HG03439 (cell line): ENCODE measurements around the gene MRPL43.
A peak's percentile ranks its signal among the peaks of the same experiment; 100 is the strongest.
"Not testable (repeated sequence)": the region's sequence is repeated elsewhere in the genome, so short reads cannot be mapped to it uniquely, and the experiment has no call there.

Experiments used
- ATAC-seq: cut with Tn5 transposase; IDR thresholded peaks from one replicate; pipeline ENCODE4 v1.9.1; 2021; ENCODE audit warnings: mild to moderate bottlenecking, moderate library complexity; ENCODE audit not compliant: unreplicated experiment

Gene MRPL43

DNA sequence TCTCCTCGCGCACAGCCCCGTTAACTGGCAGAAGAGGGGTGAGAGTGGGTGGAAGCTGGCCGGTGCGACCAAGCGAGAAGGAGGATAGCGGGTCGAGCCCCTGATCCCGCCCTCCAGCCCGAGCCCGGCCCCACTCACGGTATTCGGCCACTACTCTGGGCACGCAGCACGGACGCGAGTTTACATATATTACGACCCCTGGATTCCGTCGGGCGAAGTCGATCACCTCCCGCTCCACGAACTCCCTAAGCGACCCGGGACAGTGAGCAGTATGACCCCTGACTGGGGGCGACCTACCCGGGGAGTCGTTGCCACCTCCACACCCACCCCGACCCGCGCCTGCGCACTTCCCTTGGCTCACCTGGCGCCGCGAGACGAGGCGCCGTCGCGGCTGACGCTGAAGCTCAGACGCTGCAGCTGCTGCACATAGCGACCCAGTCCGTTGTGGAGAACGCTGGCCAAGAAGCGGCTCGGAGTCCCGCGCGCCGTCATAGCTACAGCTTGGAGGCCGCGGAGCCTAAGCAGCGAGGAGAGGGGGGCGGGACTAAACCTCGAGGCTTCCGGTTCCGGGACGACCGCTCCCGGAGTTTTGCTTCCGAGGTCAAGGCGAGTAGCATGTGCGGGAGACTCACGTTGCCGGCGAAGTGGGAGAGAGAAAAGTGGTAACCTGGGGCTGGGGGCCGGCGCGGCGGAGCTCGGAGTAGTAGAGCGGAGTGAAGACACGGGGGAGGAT, at the start of gene MRPL43, which contains the start of gene TWNK:
Gene MRPL43, minus strand, starts transcription at position 546 of the 733 bp plus-strand sequence. Its CDS starts 54 bp downstream, at position 492.
Gene TWNK, plus strand, starts transcription at position 592 of the 733 bp plus-strand sequence. CDS start 668 bp downstream, outside the sequence.
- ATAC-seq, result peak; percentile 75

- no peak for ATAC-seq
These were observed 49.4 kb upstream of the MRPL43 start for GRCh38 chr10:101036726-101037125.

- ATAC-seq, result no peak
These were observed 48.8 kb upstream of the MRPL43 start for GRCh38 chr10:101035916-101036702.

GRCh38 chr10:101035314-101035713, 48.0 kb upstream of the MRPL43 start:
- ATAC-seq, result no peak

- ATAC-seq, result not testable (repeated sequence)
These were observed 47.1 kb upstream of the MRPL43 start for GRCh38 chr10:101034404-101034803.

- no peak for ATAC-seq
These were observed 46.0 kb upstream of the MRPL43 start for GRCh38 chr10:101033276-101033675.

GRCh38 chr10:101032637-101033224, 45.4 kb upstream of the MRPL43 start:
- ATAC-seq, result no peak

GRCh38 chr10:101031796-101032636, 44.7 kb upstream of the MRPL43 start:
- ATAC-seq, result no peak

DNA sequence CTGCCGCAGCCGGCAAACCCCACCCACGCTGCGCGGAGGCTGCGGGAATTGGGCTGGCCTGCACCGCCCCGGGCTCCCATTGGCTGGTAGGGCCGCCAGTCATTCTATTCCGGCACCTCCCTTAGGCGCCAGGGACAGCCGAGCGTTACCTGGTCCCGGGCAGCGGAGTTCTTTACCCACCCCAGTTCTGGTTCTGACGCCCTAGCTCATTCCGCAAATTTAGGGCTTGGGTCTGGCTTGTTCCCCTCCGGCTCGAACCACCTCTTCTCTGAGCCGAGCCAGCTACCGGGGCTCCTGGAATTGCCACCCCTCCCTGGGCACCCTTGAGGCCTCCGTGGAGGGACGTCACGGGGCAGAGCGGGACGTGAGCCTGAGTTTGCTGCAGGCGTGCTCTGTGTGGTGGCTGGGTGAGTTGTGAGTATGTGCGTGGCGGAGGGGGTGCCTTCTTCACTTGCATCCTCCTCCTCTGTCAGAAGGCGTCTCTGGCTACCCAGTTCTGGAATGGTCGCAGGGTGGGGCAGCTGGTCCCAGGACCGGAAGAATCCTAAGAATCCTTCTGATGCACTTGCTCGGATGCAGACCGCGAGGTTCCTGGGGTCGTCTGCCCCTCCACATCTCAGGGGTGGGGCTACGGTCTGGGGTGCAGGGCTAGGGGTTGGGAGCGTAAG, 44.0 kb upstream of the MRPL43 start, which contains the start of the genes PDZD7 and SFXN3:
Gene PDZD7, minus strand, starts transcription at position 2 of the 668 bp plus-strand sequence. CDS start 910 bp downstream, outside the sequence.
Gene SFXN3, plus strand, starts transcription at position 107 of the 668 bp plus-strand sequence. CDS start 3,461 bp downstream, outside the sequence.
- ATAC-seq, result peak; percentile 80

GRCh38 chr10:101030496-101031127, 43.3 kb upstream of the MRPL43 start:
- no peak for ATAC-seq

DNA sequence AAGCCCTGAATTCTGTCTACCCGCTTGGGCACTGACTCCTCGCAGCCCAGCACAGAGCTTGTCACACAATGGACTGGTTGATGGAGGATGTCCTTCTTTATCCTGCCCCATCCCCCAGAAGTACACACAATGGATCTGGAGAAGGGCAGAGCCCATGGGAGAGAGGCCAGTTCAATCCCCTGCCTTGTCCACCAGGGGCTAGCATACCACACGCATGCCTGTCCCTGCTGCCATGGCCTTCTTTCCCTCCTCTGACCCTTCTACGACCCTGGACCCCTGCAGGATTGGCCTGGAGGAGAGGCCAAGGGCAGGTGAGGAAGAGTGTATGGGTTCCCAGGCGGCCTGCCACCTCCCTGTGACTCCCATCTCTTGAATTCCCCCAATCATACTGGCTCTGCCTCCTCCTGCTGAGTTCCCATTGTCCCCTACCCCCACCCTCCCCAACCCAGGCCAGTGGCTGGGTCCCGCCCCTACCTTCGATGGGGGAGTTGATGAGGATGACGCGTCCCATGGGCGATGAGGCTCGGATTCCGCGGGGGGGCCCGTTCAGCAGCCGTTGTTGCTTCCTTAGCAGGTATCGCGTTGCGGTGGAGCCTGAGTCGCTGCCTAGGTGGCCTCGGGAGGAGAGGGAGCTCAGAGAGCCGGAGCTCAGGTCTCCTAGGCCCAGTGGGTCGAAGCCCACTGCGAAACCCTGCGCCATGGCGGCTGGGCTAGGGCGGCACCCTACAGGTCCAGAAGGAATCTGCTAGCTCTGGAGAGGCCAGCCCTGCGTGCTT, 42.4 kb upstream of the MRPL43 start:
- ATAC-seq, result no peak

GRCh38 chr10:101028446-101029337, 41.4 kb upstream of the MRPL43 start:
- ATAC-seq, result no peak

DNA sequence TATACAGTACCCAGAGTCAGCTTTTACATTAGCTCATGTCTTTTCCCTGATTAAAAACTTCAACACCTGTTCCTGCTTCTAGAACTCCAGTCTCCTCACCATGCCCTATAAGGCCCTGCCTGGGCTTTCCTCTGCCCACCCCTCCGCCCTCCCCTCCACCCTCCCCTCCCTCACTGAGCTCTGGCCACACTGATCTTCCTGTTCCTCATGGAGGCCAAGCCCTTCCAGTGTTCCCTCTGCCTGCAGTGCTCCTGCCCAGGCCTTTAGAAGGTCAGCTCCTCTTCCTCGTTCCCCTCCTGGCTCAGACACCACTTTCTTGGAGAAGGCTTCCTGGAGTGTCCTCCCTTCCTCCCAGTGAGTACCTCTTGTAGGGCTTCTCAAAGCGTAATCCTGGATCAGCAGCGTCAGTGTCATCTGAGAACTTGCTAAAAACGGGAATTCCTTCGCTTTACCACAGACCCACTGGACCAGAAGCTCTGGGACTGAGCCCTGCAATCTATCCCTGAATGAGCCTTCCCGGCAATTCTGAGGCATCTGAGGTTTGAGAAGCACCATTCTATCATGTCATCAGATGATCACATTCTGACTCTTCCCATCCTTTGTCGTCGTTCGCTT, 39.9 kb upstream of the MRPL43 start:
- no peak for ATAC-seq

DNA sequence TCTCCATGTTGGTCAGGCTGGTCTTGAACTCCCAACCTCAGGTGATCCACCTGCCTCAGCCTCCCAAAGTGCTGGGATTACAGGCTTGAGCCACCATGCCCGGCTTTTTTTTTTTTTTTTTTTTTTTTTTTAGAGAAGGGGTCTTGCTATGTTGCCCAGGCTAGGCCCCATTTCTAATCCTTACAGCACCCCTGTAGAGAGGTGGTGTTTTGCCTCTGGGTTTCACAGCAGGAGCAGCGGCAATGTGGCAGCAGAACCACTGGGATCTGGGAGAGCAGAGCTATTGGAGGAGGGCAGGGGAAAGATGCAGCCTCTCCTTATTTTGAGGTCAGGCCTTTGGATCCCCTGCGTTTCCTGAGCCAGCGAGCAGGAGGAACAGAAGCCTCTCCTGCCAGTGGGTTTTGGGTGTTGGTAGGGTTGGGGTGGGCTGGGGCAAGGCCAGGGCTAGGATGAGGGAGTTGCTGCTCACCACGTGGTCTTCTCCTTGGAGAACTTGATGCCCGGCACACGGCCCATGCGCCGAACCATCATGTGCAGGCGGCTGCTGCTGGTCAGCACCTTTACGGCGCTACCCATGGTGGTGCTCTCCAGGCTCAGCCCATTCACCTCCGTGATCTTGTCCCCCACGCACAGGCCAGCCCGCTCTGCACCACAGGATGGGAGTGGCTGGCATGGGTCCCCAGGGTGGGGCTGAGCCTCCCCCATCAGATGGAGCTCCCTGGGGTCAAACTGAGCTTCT, 35.8 kb upstream of the MRPL43 start:
- no peak for ATAC-seq

DNA sequence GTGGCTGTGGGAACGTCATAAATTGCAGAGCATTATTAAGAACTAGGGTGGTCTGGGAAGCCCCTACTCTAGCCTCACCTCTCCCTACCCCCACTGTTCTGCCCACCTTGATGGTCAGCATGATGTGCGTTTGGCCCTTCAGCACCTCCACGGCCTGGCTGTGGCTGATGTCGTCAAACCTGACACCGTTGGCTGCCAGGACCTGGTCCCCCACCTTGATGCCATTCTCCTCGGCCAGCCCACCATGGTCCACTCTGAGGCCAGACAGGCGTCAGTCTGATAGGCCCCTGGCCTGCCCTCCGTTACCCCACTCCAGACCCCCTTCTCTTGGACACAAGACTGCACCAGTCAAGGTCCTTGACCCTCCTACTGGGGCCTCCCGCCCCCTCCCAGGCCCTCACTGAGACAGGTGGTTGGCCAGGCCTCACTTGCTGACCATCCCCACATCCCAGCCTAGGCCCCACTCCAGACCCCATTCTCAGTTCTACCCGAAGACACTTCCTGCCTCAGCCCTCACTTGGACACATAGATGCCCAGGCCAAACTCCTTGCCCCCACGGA, 34.5 kb upstream of the MRPL43 start:
- ATAC-seq, result no peak

- ATAC-seq, result no peak
These were observed 33.9 kb upstream of the MRPL43 start for GRCh38 chr10:101021239-101021638.
